Activated naive CD4-positive, alpha-beta T cell treated with Interleukin-2 at 50 U/mL for 16 hours (primary cell): ENCODE measurements around the gene PMPCA.

ENCODE experiments used
- DNase-seq: peaks from one replicate; pipeline ENCODE4 v3.0.0-alpha.2; 2020

Gene PMPCA, protein sequence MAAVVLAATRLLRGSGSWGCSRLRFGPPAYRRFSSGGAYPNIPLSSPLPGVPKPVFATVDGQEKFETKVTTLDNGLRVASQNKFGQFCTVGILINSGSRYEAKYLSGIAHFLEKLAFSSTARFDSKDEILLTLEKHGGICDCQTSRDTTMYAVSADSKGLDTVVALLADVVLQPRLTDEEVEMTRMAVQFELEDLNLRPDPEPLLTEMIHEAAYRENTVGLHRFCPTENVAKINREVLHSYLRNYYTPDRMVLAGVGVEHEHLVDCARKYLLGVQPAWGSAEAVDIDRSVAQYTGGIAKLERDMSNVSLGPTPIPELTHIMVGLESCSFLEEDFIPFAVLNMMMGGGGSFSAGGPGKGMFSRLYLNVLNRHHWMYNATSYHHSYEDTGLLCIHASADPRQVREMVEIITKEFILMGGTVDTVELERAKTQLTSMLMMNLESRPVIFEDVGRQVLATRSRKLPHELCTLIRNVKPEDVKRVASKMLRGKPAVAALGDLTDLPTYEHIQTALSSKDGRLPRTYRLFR

DNA sequence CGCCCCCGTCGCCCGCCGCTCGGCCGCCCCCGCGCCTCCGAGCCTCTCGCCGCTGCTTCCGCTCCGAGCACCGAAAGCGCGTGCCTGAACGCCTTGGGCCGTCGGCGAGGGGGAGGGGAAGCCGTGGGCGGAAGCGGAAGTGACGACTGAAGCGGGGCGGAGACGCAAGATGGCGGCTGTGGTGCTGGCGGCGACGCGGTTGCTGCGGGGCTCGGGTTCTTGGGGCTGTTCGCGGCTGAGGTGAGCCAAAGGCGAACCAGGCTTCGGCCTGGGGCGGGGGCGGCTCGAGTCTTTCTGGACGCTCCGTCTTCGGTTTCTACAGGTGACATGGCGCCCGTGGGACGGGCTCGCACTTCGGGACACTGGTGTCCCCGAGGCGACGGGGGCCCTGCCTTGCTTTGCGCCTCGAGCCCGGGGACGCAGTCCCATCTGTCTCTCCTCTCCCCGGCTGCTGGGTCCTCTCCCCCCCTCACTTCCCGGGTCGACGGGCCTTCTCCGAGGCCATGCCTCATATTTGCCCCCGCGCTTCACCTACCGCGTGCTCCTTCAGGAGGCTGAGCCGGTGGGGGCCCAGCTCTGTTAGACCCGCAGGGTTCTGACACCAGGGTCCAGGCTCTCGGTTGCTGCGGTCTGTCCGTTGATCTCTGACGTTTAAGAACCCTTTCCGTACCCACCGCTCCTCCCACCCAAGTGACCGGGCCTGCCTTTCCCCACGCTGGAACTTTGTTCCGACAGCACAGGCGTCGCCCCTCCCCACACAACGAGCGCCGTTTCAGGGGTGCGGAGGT lies at the start of gene PMPCA, which contains the start of gene ENTR1:
PMPCA (plus strand) TSS at position 159 of the 788 bp plus-strand sequence; CDS start at position 170, 11 bp downstream.
ENTR1 (minus strand) TSS at position 115 of the 788 bp plus-strand sequence. CDS start 217 bp downstream, outside the sequence.
- peak; percentile 97 for DNase-seq

DNA sequence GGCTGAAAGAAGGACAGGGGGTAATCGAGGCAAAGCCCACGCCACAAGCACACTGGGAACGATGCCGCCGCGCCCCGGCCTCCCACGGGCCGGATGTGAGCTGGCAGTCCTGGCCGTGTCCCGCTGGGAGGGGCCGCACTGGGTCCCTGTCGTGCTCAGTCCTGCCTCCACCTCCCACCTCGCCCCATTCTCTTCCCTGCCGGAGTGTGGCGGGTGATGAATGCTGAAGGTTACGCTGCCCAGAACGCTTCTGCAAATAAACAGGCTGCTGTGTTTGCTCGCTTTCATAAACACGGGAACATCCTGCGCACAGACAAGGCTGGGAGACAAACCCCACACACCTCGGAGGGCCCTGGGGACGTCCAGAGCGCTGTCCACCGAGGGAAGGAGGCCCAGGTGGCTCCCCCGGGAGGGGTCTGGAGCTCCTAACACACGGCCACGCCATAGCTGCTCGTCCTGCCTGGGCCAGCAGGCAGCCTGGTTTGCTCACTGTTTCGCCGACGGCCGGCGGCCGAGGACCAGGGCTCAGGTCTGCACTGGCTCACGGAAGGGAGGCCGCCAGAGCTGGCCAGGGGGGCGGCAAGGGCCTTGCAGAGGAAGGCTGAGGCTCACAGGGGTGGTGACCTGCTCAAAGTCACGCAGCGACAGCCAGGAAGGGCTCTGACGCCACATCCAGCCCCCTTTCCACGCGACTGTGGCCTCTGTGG lies 49.3 kb upstream of the PMPCA start:
- no peak for DNase-seq

DNA sequence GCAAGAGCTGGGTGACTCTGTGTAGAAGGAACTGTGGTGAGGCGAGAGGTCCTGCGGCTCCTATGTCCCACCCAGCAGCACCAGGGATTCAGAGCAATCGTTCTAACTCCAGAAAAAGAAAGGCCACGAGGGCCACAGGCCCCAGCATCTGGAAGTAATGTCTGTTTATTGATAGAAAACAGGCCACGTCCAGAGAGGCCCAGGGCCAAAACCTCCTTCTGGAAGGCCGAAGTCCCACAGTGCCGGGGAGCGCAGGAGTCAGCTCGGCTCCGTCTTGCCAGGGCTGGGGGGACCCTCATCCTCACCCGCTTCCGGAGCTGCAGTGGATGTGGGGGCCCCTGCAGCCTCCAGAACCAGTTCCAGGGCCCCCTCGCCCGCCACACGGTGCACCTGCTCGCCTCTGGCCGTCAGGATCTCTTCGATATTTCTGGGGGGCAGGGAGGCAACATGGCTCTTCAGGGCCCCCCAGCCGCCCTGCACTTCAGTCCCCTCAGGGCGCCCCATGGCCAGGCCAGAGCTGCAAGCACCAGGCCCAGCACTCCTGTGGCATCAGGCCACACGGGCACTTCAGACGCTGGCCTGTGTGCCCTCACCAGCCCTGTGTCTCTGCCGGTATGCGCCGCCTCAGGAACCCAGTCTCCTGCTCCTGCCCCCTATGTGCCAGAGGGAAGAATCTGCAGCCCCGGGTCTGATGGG lies 48.6 kb upstream of the PMPCA start:
- no peak for DNase-seq

DNA sequence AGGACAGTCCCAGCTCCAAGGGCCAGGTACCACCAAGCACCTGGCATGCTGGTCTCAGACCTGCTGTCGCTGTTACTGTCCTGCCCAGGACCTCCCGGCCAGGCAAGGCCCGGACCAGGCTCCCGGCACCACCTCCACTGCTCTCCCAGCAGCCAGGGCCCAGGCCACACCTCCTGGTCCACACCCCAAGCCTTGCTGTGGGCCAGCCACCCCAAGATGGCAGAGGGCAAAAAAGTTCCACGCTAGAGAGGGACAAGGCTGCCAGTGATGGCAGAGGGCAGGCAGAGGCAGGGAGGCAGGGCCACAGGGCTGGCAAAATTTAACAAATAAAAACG lies 48.0 kb upstream of the PMPCA start:
- no peak for DNase-seq

DNA sequence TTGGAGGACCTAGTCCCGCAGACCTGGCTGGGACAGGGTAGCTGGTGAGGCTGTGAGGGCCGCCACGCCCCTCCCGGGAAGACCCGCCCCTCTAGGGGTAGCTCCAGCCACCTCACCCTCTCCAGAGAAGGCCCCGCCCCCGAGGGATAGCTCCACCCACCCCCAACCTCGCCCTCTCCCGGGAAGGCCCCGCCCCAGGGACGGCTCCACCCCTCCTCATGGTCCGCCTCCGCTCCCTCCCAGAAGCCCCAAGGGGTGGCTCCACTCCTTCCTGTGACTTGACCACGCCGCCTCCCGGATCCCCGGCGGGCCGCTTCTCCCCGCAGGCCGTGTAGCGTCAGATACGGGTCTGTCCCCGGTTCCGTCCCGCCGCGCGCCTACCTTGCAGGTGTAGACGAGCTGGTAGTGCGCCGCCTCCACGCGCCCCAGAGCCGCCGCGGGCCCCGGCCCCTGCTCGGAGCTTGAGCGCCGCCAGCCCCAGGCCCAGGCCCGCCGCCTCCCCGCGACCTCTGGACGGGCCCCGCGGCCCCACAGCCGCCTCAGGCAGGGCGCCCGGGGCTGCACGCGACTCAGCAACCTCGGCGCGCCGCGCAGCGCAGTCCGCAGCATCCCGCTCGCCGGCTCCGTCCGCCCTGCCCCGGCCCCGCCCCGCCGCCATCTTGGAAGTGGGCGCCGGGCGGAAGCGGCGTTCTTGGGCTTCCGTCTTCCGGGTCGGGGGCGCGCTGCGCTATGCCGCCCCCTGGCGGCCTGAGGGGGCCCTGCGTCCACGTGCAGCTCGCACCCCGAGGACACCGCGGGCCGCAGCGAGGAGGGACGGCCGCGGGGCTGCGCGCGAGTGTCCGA lies 47.1 kb upstream of the PMPCA start, which contains the start of gene DNLZ:
DNLZ (minus strand) TSS at position 639 of the 843 bp plus-strand sequence; CDS start at position 609, 30 bp downstream.
- DNase-seq = peak; percentile 92

DNA sequence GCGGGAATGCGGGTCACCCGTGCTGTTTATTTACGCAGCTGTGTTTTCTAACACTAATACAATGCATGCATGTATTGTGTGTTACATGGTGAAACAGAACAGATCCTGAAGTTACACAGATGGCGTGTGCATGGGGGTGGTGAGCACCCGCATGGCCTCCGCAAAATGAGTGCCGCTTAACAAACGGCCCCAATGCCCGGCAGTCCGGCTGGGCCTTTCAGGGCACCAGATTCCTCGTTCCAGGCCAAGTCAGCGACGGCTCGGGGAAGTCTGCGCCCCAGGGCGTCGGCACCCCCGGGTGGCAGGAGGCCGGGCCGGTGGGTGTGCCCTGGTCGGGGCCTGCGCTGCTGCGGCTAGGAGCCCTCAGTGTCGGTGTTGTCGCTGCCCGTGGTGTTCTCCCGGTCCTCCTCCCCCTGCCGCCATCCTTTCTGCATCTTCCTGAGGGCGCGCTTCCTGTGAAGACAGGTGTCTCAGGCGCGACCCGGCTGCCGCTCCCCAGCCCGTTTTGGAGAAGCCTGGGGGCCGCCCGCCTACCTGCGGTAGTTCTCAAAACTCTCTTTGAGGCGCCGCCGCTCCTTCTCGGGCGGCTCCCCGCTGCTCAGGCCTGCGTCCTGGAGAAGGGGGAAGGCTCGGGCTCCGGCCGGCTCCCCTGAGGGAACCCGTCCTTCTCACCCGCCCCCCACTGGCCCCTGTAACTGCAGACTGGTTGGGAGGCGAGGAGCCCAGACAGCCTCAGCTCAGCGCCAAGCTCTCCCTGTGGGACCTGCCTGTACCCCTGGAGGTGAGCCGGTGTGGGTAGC lies 46.3 kb upstream of the PMPCA start:
- no peak for DNase-seq

DNA sequence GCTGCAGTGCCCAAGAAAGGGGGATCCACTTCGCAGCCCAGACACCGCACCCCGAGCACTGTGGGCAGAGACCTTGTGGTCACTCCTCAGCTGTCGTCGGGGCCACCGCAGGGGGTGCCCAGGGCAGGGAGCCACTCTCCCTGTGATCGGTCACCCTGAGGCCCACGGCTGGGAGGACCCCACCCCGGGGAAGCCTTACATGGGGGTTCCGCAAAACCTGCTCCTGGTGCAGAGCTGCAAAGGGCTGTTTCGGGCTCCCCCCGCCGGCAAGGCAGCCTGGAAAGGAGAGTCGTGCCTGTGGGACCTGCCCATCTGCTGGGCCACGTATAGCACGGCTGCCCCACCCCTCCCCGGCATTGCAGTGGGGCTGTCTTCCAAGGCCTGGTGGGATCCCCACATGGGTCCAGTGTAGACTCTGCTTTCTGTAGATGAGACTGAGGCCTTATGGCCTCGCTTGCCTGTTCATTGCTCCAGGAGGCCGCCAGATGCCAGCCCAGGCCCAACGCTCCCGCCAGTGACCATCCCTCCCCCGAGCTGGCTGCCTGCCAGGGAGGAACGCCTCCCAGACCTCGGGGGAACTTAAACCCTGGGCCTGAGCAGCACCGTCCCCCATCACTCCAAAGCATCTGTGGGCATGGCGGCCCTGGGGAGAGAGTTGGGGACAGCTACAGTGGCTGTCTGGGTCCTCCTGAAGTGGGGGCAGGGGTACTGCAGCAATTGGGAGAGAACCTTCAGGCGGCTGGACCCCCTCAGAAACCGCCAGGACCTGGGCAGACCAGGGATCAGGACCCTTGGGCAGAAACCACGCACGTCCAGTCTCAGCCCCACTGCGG lies 45.3 kb upstream of the PMPCA start:
- DNase-seq = no peak

DNA sequence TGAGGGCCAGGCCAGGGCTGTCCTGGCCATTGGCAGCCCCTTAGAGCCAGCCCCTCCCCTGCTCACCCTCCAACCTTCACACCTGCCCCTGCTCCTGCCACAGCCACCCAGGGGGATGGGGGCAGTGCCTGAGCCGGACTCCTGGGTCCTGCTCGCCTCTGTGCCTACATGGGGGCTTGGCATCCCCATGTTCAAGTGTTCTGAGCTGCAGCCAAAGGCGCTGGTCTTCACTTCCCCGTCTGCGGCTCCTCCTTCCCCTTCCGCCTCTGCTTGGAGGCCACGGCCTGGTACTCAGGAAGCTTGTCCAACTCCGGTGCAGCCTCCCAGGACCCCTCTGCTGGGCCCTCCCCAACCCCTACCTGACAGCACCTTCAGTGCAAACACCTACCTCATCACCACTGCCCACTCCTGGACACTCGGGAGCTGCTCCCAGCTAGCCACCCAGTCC lies 44.7 kb upstream of the PMPCA start:
- no peak for DNase-seq

DNA sequence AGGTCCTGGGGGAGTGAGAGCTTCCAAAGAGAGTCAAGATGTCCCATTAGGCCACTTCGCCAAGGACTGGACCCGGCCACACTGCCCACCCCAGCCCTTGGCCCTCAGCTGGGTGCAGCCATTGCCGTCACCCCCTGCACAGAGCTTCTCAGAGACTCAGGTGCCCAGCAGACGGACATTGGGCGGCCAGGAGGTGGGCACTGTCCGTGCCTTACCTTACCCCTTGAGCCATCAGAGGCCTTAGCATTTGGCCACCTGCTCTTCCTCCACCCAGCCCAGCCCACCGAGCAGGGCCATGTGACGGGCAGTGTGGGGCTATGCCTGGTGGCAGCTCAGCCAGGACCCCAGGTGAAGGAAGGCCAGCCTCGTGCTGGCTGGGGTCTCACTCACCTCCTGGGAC lies 43.6 kb upstream of the PMPCA start:
- no peak for DNase-seq

DNA sequence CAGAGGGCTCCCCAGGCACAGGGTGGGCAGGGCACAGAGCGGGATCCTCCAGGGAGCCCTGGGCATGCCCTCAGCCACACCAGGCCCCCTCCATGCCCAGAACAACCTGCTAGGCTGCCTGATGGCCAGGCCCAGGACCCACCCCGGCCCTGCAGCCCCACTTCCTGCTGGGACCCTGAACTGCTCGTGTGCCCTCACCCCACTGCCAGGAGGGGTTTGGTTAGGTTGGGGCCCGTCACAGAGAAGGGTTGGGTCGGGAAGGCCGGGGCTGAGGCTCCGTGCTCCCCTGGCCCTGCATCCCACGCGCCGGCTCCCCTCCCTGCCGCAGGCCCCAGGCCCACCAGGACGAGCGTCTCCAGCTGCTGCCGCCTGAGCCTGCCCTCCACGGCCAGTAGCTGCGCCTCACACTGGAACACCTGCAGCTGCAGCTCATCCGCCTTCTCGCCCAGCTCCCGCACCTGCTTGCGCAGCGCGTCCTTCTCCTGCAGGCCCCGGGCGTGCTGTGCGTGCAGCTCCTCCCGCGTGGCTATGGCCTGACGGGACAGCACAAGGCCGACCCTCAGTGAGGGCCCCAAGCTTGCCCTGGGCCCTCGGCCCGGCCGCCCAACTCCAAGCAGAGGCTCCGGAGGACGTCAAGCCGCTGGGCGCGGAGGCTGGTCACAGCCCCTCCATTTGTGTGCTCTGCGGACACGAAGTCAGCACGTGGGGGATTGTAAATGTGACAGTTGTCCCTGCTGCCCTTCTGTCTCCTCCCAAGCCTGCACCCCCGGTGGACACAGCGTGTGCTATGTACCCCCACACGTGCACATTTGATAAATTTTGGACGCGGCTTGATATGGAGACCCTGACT lies 42.9 kb upstream of the PMPCA start:
- no peak for DNase-seq

DNA sequence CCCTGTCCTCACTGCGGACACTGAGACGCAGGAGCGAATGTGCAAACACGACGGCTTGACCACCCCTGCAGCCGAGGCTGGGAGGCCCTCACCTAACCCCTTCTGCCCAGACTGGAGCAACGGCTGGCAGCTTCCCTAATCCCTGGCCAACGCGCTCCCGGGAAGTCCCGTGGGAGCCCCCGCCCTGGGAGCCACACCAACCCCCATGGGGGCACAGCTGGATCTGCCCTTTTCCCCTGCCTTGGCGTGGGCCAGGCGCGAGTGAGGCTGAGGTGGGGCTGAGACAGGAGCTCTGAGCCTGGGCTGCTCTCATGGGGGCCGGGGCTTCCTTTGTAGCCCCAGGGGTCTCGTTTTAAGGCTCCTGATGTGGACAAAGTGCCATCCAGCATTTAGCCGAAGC lies 42.3 kb upstream of the PMPCA start:
- no peak for DNase-seq

DNA sequence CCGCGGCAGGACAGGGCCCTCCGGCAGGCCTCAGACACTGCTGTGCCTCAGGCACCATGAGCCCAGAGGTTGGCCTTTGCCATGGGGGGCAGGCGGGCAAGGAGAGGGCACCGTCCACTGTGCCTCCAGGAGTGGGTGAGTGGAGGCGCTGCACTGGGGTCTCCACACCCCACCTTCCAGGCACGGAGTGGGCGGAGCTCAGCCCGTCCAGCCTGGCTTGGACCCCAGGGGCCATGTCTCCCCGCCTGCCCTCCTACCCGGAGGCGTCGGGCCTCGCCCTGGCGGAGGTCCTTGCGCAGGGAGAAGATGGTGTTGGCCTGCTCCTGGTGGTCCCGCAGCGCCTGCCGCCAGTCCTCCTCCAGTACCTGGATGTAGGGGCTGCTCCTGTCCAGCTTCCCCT lies 40.4 kb upstream of the PMPCA start:
- DNase-seq = no peak

DNA sequence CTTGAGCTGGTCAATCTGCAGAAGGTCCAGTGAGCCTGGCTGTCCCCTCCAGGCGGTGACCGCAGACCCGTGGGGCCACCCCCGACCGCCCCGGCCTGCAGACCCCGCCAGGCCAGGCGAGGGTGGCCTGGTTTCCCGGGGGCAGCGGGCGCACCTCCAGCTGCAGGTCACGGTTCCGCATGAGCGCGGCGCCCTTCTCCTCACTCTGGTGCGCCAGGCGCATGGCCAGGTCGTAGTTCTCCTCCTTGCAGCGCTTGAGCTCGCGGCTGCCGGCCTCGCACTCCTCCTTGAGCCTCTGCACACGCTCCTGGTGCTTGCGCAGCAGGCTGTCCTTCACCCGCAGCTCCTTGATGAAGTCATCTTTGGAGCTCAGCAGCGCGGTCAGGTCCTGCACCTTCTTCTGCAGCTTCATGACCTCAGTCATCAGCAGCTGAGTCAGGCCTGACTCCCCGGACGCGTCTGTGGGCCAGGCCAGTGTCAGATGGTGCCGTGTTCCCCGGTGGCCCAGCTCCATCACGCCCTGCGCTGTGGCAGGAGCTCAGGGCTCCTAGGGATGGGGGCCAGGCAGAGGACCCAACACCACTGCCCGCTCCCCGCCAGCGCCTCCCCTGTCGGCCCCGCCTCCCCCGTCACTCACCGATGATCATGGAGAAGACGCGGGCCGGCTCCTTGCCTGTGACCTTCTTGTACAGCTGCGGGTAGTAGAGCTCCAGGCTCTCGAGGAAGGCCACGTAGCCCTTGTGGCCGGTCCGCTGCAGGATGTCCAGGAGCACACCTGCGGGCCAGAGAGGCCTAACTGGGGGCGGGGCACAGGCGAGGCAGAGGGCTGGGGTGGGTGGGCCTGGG lies 39.5 kb upstream of the PMPCA start:
- DNase-seq = no peak

DNA sequence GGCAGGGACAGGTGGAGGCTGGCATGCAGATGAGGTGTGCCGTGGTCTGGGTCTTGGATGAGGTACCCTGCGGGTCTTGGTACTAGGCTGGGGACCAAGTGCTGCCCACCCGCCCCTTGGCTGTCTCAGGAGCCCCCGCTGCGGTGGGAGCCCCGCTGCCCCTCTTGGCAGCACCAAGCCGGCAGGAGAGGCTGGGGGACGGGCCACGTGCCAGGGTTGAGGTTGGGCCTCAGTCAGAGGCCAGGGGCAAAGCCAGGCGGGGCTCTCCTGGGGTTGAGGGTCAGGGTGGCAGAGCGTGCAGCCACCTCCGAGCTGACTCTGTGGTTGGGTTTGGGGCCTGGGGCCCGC lies 39.0 kb upstream of the PMPCA start:
- no peak for DNase-seq

DNA sequence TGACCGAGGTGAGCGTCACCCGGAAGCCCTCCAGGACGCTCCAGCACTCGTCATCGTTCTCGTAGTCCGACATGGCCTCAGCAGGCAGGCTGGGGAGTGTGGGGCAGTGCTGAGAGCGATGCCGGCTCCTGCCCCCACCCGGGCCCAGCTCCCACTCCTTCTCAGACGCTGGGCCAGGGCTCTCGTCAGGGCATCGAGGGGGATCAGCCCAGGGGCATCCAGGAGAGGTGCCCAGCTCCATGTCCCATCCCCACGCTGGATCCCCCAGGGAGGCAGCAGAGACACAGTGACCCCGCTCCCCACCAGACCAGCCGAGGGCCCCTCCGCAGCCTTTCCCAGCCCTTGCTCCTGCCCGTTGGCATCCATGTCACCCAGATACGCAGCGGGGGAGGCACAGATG lies 38.5 kb upstream of the PMPCA start:
- no peak for DNase-seq

DNA sequence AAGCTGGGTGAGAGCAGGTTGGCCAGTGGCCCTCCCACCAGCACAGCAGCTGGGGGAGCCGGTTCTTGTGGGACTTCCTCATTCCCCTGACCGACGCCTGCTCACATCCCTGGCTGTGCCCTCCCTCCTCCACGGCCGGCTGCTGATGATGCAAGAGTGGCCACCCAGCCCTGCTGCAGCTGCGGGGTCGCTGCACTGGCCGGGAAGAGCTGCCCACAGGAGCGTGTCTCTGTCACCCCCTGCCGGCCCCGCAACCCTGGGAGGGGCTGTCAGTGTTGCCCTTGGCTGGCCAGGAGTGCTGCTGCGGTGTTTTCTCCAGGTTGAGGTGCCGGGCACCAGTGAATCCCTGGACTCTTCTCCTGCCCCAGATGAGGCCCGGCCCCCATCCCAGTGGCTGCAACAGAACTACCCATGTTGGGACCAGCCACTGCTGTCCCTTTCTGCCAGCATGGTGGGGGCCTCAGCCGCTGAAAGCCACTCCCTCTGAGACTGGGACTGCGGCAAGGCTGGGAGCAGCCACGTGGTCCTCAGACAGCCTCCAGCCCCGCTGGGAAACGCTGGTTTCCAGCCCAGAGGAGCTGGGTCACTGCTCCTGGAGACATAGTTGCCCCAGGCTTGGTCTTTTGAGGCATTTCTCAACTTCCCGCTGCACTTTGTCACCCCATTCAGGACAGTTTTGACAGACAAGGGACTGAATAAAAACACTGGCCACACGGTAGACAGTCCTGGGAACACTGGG lies 37.7 kb upstream of the PMPCA start:
- DNase-seq = no peak
